Hepatocyte (in vitro differentiated cells): ENCODE measurements around the gene CPLANE2. TPM values are rescaled to one million over a fixed set of nuclear protein-coding genes. Genes with fewer than 3 reads are reported as not detected.
A peak's percentile ranks its signal among the peaks of the same experiment; 100 is the strongest.

ENCODE experiments used
- DNase-seq: peaks from one replicate; pipeline ENCODE4 v3.0.0-alpha.2; 2016; ENCODE audit warnings: low spot score
- H2AFZ ChIP-seq: fragments of 200-600 bp; sonication (generic); 2 replicates; pipeline ENCODE4 v1.6.0; 2016; ENCODE audit warnings: antibody characterized with exemption, mild to moderate bottlenecking
- H3K27ac ChIP-seq: fragments of 200-600 bp; sonication (generic); 2 replicates; pipeline ENCODE4 v1.5.1; 2016; ENCODE audit warnings: mild to moderate bottlenecking
- H3K27me3 ChIP-seq: fragments of 200-600 bp; sonication (generic); 2 replicates; pipeline ENCODE4 v1.6.1; 2016
- H3K36me3 ChIP-seq: fragments of 200-600 bp; sonication (generic); replicated peaks from 2 replicates; pipeline ENCODE4 v1.5.1; 2016; ENCODE audit warnings: low read depth; ENCODE audit not compliant: insufficient read depth
- H3K4me1 ChIP-seq: fragments of 200-600 bp; sonication (generic); 2 replicates; pipeline ENCODE4 v1.5.1; 2016; ENCODE audit warnings: mild to moderate bottlenecking, moderate library complexity; ENCODE audit not compliant: insufficient read depth
- H3K4me2 ChIP-seq: fragments of 200-600 bp; sonication (generic); 2 replicates; pipeline ENCODE4 v1.6.0; 2016
- H3K4me3 ChIP-seq: fragments of 200-600 bp; sonication (generic); 2 replicates; pipeline ENCODE4 v1.5.1; 2016; ENCODE audit warnings: mild to moderate bottlenecking
- H3K79me2 ChIP-seq: fragments of 200-600 bp; sonication (generic); 2 replicates; pipeline ENCODE4 v1.6.0; 2017; ENCODE audit warnings: mild to moderate bottlenecking
- H3K9me2 ChIP-seq: fragments of 200-600 bp; sonication (generic); replicated peaks from 2 replicates; pipeline ENCODE4 v1.6.0; 2017; ENCODE audit warnings: mild to moderate bottlenecking; ENCODE audit not compliant: insufficient read depth
- H3K9me3 ChIP-seq: fragments of 200-600 bp; sonication (generic); 2 replicates; pipeline ENCODE4 v1.5.1; 2016; ENCODE audit warnings: low read depth, mild to moderate bottlenecking
- H4K20me1 ChIP-seq: fragments of 200-600 bp; sonication (generic); 2 replicates; pipeline ENCODE4 v1.6.0; 2016; ENCODE audit warnings: mild to moderate bottlenecking; ENCODE audit not compliant: insufficient read depth, poor library complexity, severe bottlenecking
- CTCF ChIP-seq: fragments of 200-600 bp; sonication (generic); IDR thresholded peaks from 2 replicates; pipeline ENCODE4 v1.5.1; 2016; ENCODE audit warnings: antibody characterized with exemption, mild to moderate bottlenecking; ENCODE audit not compliant: poor library complexity
- EZH2 ChIP-seq: fragments of 200-600 bp; sonication (generic); IDR thresholded peaks from 2 replicates; pipeline ENCODE4 v1.6.1; 2016; ENCODE audit warnings: antibody characterized with exemption, mild to moderate bottlenecking, borderline replicate concordance
- EZH2phosphoT487 ChIP-seq: fragments of 200-600 bp; sonication (generic); IDR thresholded peaks from one replicate; pipeline ENCODE4 v1.6.1; 2018; ENCODE audit warnings: antibody characterized with exemption, mild to moderate bottlenecking, low read depth, moderate library complexity; ENCODE audit not compliant: unreplicated experiment, severe bottlenecking
- WGBS: methylation state at CpG from one replicate; pipeline ENCODE4 v1.1.6; 2016; ENCODE audit warnings: low lambda C conversion rate; ENCODE audit errors: missing lambda C conversion rate; 5-methylcytosine and 5-hydroxymethylcytosine counted together
- polyA plus RNA-seq: library from polyadenylated mRNA; unstranded; fragments of >200 nt; fragmentation: Nextera tagmentation; extraction: Ambion mirVana; gene quantifications from 2 replicates; pipeline ENCODE4 v1.2.1, GENCODE V29; 2016
- total RNA-seq: library from RNA; depleted of rRNA; stranded (reverse); fragments of >200 nt; gene quantifications from 2 replicates; pipeline ENCODE4 v1.2.3, GENCODE V29; 2014

The CPLANE2 gene
- total and polyA plus RNA-seq, 2 experiments from 2014 or later, result 5.4 to 6.6 TPM

- no peaks in the 10 kb centered on the region for H3K9me2 ChIP-seq
- DNase-seq, result no peak
- no peaks in the 10 kb centered on the region for H4K20me1 ChIP-seq
- no peaks in the 10 kb centered on the region for H3K27me3 ChIP-seq
- no peaks in the 10 kb centered on the region for H3K36me3 ChIP-seq
- no peak overlapping the region for H2AFZ ChIP-seq
- H3K4me2 ChIP-seq, result peak overlapping the region; percentile 74
- peaks cover 18% of the 10 kb centered on the region for H3K79me2 ChIP-seq
- WGBS, result 81% methylated on average over 4 of the region's 4 CpGs
- no peak overlapping the region for H3K4me3 ChIP-seq
- peaks cover 29% of the 10 kb centered on the region for H3K4me1 ChIP-seq
- peak overlapping the region; percentile 3 for H3K27ac ChIP-seq
- no peaks in the 10 kb centered on the region for H3K9me3 ChIP-seq
- TF ChIP-seq EZH2, result no peak
- TF ChIP-seq EZH2phosphoT487, result no peak
- no peak for TF ChIP-seq CTCF
These were observed 26.4 kb downstream of the CPLANE2 start for GRCh38 chr1:16210581-16210980.

- Histone ChIP-seq H3K27ac (peak overlapping the region; percentile 3), H3K4me3 (no peak overlapping the region), H3K36me3 (no peaks in the 10 kb centered on the region), H3K27me3 (no peaks in the 10 kb centered on the region), H3K4me1 (peaks cover 29% of the 10 kb centered on the region), H3K79me2 (peaks cover 18% of the 10 kb centered on the region), H4K20me1 (no peaks in the 10 kb centered on the region), H3K4me2 (peak overlapping the region; percentile 74), H3K9me3 (no peaks in the 10 kb centered on the region), H3K9me2 (no peaks in the 10 kb centered on the region), H2AFZ (no peak overlapping the region)
- no peak for DNase-seq
- TF ChIP-seq EZH2phosphoT487 (no peak), EZH2 (no peak), CTCF (no peak)
- WGBS, result 72% methylated on average over 8 of the region's 11 CpGs
These were observed 27.1 kb downstream of the CPLANE2 start for GRCh38 chr1:16209847-16210407.

GRCh38 chr1:16209132-16209846, 27.7 kb downstream of the CPLANE2 start:
- H3K79me2 ChIP-seq, result peaks cover 18% of the 10 kb centered on the region
- no peak overlapping the region for H3K4me3 ChIP-seq
- no peaks in the 10 kb centered on the region for H3K36me3 ChIP-seq
- WGBS, result 83% methylated on average over 9 of the region's 9 CpGs
- TF ChIP-seq EZH2phosphoT487 (no peak), EZH2 (no peak), CTCF (no peak)
- H2AFZ ChIP-seq, result no peak overlapping the region
- no peaks in the 10 kb centered on the region for H4K20me1 ChIP-seq
- H3K27me3 ChIP-seq, result no peaks in the 10 kb centered on the region
- no peaks in the 10 kb centered on the region for H3K9me2 ChIP-seq
- no peak for DNase-seq
- H3K27ac ChIP-seq, result no peak overlapping the region
- H3K9me3 ChIP-seq, result no peaks in the 10 kb centered on the region
- H3K4me2 ChIP-seq, result peak overlapping the region; percentile 74
- H3K4me1 ChIP-seq, result peaks cover 29% of the 10 kb centered on the region
